RWPE2 (cell line): ENCODE data around the gene SHANK2.

ENCODE experiments used
- ATAC-seq: fragments of 200-7000 bp; cut with Tn5 transposase; 3 replicates; pipeline ENCODE4 v1.9.1; 2021; ENCODE audit warnings: low read depth
- DNase-seq: peaks from one replicate; pipeline ENCODE4 v3.0.0-alpha.2; 2020; ENCODE audit warnings: low spot score
- H3K27ac ChIP-seq: fragments of 450-650 bp; 2 replicates; pipeline ENCODE4 v1.5.1; 2017; ENCODE audit warnings: mild to moderate bottlenecking; ENCODE audit not compliant: poor library complexity, severe bottlenecking
- H3K27me3 ChIP-seq: fragments of 250-450 bp; sonication (Bioruptor Pico); 2 replicates; pipeline ENCODE4 v1.5.1; 2021; ENCODE audit warnings: mild to moderate bottlenecking, moderate library complexity; ENCODE audit not compliant: insufficient read depth, poor library complexity, severe bottlenecking
- H3K36me3 ChIP-seq: fragments of 250-450 bp; sonication (Bioruptor Pico); 2 replicates; pipeline ENCODE4 v1.5.1; 2020; ENCODE audit warnings: low read depth, mild to moderate bottlenecking, moderate library complexity
- H3K4me1 ChIP-seq: fragments of 250-450 bp; sonication (Bioruptor Pico); 2 replicates; pipeline ENCODE4 v1.5.1; 2021; ENCODE audit warnings: mild to moderate bottlenecking, moderate library complexity; ENCODE audit not compliant: insufficient read depth, poor library complexity, severe bottlenecking
- H3K4me3 ChIP-seq: fragments of 250-450 bp; sonication (Bioruptor Pico); 2 replicates; pipeline ENCODE4 v1.5.1; 2021; ENCODE audit warnings: mild to moderate bottlenecking, moderate library complexity; ENCODE audit not compliant: severe bottlenecking
- H3K9me3 ChIP-seq: fragments of 250-450 bp; sonication (Bioruptor Pico); 2 replicates; pipeline ENCODE4 v1.5.1; 2021; ENCODE audit warnings: mild to moderate bottlenecking, moderate library complexity; ENCODE audit not compliant: severe bottlenecking
- CTCF ChIP-seq: fragments of 450-650 bp; IDR thresholded peaks from one replicate; pipeline ENCODE4 v1.5.1; 2017; ENCODE audit warnings: mild to moderate bottlenecking, moderate library complexity; ENCODE audit not compliant: poor library complexity, severe bottlenecking

The SHANK2 gene

GRCh38 chr11:71211631-71212030, 40.7 kb downstream of the SHANK2 start:
- Histone ChIP-seq H3K27me3 (no peaks in the 10 kb centered on the region), H3K4me1 (no peaks in the 10 kb centered on the region), H3K9me3 (no peaks in the 10 kb centered on the region), H3K4me3 (no peak overlapping the region), H3K36me3 (no peaks in the 10 kb centered on the region), H3K27ac (no peak overlapping the region)
- no peak for ATAC-seq
- no peak for DNase-seq
- no peak for TF ChIP-seq CTCF

GRCh38 chr11:71210861-71211260, 41.5 kb downstream of the SHANK2 start:
- Histone ChIP-seq H3K27ac (no peak overlapping the region), H3K9me3 (no peaks in the 10 kb centered on the region), H3K4me3 (no peak overlapping the region), H3K4me1 (no peaks in the 10 kb centered on the region), H3K36me3 (no peaks in the 10 kb centered on the region), H3K27me3 (no peaks in the 10 kb centered on the region)
- DNase-seq, result peak; percentile 18
- no peak for TF ChIP-seq CTCF
- ATAC-seq, result no peak

GRCh38 chr11:71209656-71210055, 42.7 kb downstream of the SHANK2 start:
- H3K27me3 ChIP-seq, result no peaks in the 10 kb centered on the region
- no peaks in the 10 kb centered on the region for H3K9me3 ChIP-seq
- H3K27ac ChIP-seq, result no peak overlapping the region
- ATAC-seq, result no peak
- H3K4me3 ChIP-seq, result no peak overlapping the region
- DNase-seq, result peak; percentile 26
- H3K4me1 ChIP-seq, result no peaks in the 10 kb centered on the region
- no peak for TF ChIP-seq CTCF
- H3K36me3 ChIP-seq, result no peaks in the 10 kb centered on the region

GRCh38 chr11:71209181-71209580, 43.2 kb downstream of the SHANK2 start:
- no peak for TF ChIP-seq CTCF
- DNase-seq, result peak; percentile 38
- ATAC-seq, result no peak

GRCh38 chr11:71208011-71208774, 44.2 kb downstream of the SHANK2 start:
- Histone ChIP-seq H3K27ac (no peak overlapping the region), H3K4me1 (no peaks in the 10 kb centered on the region), H3K36me3 (no peaks in the 10 kb centered on the region), H3K4me3 (no peak overlapping the region), H3K27me3 (no peaks in the 10 kb centered on the region), H3K9me3 (no peaks in the 10 kb centered on the region)
- ATAC-seq (no peak), DNase-seq (peak; percentile 13)
- TF ChIP-seq CTCF, result no peak

More at GRCh38 chr11:71209181-71209580, 43.2 kb downstream of the SHANK2 start:
- Histone ChIP-seq H3K27me3 (no peaks in the 10 kb centered on the region), H3K9me3 (no peaks in the 10 kb centered on the region), H3K36me3 (no peaks in the 10 kb centered on the region), H3K27ac (no peak overlapping the region), H3K4me1 (no peaks in the 10 kb centered on the region), H3K4me3 (no peak overlapping the region)
